HG02970 (cell line): ENCODE results near the gene OMA1.

Experiments used
- ATAC-seq: cut with Tn5 transposase; IDR thresholded peaks from one replicate; pipeline ENCODE4 v1.9.1; 2021; ENCODE audit warnings: mild to moderate bottlenecking, moderate library complexity, moderate number of reproducible peaks; ENCODE audit not compliant: unreplicated experiment, low FRiP score

Gene OMA1

DNA sequence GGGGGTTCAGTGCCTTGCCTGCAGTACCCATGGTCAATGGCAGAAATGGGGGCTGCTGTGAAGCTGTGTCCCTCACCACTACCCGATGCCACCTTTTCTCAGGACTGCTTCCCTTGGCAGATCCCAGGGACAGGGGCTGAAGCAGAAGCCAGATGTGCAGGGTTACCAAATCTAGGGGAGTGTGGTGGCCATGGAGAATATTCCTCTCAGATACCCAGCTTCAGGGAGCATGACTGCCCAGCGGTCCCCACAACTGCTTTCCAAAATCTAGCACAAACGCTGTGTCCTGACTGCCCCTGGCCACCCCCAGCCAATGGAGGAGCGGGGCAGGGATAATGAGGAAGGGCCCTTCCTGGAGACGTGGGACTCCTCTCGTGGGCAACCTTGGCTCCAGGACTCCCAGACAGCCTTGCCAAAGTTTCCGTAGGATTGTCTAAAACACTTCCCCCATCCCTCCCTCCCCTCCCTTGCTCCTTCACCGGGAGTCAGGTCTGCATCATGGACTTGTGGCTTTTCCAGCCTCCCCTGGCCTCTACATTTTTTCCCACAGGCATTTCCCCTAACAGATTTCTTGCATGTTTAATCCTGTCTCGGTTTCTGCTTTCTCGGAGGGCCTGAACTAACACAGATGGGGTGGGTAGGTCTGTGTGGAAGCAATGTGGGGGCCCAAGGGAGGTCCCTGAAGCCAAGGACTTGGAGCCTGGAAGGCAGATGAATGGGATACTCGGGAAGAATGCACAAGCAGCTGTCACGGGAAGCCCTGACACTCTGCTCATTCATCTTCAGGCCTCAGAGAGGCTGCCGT, 80.5 kb downstream of the OMA1 start:
- no peak for ATAC-seq

DNA sequence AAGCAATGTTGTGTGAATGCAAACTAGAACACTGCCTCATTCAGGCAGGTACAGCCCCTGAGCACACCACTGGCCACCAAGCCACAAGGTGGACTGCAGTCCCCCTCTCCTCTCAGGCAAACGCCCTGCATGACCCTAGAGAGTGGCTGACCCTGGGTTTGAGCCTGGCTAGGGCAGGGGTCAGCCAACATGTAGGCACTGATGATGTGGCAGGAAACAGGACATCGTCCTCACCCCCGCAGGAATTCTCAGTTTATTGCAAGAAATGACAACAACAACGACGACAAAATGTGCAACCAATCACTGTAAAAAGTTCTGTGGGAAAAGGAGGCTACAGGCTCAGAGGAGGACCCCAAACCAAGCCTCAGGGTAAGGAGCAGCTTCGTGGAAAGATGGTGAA, 81.3 kb downstream of the OMA1 start:
- ATAC-seq = no peak

DNA sequence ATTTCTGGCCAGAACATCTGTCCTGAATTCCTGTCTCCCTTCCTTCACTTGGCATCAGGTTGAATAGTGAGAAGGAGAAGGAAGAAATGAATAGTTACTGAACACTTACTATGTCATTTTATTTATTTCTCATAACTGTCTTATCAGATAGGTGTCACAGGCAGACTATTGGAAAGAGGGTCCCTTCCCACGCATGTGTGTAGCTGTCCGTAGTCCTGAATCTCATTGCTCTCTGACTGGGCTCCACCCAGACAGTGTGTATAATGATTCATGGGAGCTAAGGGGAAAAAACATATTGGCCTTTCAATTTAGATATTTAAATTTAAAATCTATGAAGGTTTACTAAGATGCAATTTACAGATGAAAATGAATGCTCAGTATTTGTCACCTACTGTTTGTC, 86.1 kb downstream of the OMA1 start:
- ATAC-seq = no peak

DNA sequence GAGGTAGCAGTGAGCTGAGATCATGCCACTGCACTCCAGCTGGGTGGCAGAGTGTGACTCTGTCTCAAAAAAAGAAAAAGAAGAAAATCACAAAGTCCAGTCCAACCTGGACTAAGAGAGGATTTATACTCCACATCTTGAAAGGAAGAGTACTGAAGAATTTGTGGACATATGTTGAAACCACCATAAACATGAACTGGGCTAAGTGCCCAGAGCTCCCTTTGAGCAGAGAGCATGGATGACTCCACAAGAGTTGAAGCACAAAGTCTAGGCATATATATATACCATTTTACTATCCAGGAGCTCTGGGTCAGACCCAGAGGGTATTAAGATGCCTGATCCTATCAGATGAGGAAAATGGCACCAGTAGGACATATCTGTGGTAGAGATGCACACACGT, 86.6 kb downstream of the OMA1 start:
- ATAC-seq = no peak

DNA sequence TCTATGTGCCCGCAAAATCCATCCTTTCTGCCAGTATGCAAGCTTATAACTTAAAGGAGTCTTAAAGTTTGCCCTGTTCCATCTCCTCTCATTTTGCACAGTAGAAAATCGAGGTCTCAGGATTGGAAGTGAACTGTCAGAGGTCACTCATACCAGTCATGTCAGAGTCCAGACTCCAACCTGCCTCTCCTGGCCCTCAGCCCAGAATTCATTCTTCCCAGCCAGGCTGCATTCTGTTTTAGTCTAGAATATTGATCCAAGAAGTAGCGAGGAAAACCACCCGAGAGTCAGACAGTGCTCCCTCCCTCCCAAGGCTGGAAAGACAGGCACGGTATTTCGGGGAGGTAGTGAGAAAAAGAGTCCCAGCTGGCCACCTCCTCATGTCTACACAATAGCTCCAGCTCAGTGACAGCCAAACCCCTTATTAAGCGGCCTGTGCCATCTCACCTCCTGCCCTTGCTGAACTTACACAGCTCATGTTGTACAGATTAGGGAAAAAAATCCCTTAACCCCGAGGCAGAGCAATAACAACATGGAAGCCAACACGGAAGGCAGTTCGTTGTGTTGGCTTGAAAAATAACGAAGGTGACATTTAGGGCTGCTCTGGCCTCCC, 89.4 kb downstream of the OMA1 start:
- ATAC-seq = no peak

DNA sequence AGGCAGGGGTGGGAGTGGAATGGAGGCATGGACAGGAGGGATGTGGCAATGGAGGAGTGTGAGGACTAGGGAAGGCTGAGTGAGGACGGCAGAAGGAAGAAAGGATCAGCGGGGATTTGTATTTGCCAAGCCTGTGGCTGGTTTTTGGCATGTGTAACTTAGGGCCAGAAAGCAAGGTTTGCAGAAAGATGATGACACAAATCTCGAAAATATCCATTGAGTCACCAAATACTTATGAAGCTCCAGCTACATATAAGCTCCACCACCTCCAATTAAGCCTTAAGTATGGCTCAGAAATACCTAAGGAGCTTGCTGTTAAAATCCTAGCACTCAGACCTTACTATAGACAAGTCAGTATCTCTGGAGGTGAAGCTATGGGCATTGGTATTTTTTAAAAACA, 90.1 kb downstream of the OMA1 start:
- ATAC-seq = no peak

DNA sequence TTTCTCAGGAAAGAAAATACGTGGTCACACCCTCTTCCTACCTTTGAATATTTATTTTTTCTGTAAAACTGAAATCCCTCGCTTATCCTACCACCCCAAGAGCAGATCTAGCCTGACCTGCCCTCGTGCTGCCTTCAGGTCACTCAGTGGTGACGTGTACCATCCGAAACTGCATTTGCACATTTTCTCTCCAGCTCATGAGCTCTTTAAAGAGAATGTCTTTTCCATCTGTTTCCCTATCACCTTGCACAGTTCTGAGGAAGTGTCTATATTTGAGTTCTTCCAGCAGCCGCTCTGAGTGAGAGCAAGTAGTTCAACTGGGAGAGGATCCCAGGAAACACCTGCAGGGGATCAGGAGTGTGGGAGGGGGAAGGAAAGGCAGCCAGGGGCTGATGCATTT, 91.7 kb downstream of the OMA1 start:
- ATAC-seq = no peak

DNA sequence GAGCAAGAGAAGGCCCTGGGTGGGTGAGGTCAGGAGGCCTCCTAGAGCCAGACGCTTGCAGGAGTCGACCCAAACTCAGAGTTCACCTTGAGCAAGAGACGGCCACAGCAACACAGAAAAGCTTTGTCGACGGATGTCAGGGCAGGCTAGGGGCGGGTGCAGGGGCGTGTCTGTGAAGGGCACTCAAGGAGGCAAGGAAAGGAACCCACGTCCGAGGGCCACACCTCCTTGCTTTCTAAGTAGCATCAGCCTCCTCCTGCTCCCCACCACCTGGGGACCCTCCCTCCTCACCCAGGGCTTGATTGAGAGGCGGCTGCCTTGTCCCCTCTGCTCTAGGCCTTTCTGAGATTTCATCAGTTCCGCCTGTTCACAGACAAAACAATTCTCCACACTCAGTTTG, 92.1 kb downstream of the OMA1 start:
- ATAC-seq = no peak

DNA sequence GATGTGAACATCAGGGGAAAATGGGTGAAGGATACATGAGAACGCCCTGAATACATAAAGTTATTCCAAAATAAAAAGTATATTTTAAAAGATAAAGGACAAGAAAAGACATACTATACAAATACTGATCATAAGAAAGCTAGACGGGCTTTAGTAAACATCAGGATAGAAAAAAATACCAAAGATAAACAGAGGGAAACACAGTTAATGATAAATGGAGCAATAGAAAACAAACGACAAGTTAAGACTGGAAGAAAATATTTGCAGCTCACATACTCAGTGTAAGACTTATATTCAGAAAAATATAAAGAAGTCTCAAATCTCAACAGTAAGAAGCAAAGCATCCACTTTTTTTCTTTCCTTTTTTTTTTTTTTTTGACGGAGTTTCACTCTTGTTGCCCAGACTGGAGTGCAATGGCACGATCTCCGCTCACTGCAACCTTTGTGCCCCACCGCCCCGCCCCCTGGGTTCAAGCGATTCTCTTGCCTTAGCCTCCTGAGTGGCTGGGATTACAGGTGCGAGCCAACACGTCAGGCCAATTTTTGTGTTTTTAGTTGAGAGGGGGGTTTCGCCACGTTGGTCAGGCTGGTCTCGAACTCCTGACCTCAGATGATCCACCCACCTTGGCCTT, 94.8 kb downstream of the OMA1 start:
- ATAC-seq = no peak

DNA sequence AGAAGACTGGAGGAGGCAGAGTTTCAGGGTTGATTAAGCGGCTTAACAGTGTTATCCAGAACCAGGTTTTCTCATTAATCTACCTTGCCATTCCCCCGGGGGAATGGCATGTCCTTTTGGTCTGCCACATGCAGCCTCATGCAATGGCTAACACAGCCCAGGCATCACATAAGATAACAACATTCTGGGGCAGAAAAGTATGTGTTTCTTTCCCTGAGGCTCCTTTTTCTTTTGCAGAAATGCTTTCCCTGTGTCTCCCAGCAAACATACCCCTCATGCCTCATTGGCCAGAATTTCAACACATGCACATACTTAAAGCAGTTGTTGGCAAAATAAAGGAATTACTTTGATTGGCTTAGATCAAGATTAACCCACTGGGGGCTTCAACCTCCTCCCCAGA, 98.6 kb downstream of the OMA1 start:
- no peak for ATAC-seq

DNA sequence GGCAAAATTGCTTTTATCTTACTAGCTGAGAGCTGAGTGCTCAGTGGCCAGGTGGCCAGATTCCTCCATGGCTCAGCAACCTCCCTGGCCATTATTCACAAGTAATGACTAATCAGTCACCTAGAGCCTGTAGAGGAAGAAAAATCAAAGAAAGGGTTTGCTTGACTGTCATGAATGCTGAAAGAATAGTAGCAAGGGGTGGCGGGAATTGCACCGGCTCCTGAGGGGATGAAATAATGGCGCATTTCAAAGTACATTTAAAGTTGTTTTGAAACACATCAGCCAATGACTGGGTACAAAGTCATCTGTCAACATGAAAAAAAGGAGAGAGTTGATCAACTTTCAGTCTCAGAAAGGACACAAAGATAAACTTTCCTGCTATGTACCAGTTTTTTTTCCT, 99.5 kb downstream of the OMA1 start:
- ATAC-seq = no peak

DNA sequence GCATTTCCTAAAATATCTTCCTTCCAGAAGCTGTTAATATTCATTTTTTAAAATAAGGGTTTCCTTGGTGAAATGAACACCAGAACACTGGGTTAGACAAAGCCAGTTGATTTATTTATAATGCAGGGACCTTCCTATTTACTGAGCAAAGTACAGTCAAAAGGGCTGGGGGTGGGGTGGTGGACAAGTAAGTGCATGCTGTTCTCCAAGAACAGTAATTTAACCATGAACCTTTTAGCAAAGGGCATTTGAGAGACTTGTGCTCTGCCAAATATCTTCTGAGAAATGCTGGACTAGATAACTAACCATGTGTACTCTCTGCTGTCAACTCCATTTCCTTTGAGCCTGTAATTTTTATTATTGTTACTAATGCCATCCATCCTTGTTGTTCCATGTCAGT, 100.2 kb downstream of the OMA1 start:
- no peak for ATAC-seq

DNA sequence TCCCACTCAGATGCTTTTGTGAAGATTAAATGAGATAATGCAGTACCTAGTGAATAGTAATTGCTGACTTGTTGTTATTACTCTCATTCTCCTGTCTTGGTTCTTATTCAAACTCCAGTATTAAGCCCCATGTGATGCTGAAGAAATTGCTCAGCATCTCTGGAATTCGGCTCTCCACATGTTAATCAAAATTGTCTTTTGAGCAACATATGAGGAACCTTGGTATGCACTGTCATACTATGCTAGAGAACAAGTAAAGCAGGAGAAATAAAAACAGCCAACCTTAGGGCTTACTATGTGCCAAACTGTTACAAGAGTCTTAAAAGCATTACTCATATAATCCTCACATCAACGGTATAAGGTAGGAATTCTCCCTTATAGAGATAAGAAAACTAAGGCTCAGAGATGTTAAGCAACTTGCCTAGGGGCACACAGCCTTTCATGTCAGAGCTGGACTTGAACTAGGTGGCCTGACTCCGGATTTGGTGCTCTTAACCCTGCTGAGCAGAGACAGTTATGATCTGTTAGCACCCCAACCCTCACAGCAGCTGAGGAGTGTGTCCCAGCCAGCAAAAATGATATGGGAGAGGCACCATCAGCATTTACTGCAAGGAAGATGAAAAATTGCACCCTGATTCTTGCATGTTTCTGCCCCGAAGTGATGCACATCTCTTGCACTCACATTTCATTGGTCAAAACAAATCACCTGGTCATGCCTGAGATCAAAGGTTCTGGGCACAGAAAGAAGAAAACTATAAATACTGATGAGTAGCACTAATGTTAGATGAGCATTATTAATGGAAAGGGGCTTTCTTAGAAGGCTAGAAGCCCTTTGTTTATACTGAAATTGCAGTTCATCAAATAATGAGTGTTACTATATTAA, 102.3 kb downstream of the OMA1 start:
- ATAC-seq = no peak

DNA sequence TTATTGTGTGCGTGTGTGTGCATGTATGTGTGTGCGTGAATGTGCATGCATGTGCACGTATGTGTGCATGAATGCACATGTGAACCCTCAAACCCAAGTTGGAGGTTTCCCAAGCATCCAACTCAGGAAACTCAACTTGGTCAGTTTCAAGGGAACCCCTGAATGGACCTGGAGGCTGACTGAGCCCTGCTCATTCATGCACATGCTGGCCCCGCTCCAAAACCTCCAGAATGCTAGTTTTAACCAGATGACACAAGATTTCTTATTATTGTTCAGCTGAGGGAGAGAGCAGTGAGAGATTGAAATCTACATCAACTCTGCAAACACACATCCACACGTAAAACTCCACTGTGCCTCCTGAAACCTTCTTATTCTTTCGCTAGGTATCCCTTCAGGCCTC, 104.4 kb downstream of the OMA1 start:
- no peak for ATAC-seq

DNA sequence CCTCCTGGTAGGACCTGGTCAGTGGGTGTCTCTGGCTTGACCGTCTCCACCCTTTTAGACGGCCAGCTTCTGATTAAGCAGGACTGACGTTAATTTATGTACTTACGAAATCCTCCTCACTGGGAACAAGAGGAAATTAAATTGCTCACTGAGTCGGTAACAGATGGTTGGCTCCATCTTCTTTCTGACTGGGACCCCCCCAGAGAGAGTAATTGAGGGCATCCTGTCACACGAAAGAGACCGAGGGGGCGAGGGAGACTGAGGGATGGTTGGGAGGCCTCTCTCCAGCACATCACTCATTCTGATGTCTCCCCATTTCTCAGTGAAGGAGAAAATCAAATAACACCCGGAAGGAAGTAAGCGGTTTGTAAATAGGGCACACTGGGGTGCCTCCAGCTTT, 104.8 kb downstream of the OMA1 start:
- no peak for ATAC-seq

DNA sequence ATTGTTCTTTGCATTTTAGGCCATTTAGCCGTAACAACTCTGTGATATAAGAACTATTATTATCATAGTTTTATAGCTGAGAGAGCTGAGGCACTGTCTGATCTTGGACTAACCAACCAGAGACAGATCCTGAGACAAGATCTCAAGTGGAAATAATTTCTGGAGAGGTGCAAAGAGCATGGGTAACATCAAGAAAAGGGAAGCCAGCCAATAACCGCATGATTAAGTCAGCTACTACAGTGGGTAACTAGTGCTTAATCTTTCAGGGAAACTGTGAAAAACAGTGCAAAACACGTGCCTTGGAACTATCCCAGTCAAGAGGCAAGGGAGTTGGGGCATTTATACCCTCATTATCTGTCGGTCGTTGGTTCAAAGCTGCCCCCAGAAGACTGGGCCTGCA, 105.8 kb downstream of the OMA1 start:
- ATAC-seq = no peak

DNA sequence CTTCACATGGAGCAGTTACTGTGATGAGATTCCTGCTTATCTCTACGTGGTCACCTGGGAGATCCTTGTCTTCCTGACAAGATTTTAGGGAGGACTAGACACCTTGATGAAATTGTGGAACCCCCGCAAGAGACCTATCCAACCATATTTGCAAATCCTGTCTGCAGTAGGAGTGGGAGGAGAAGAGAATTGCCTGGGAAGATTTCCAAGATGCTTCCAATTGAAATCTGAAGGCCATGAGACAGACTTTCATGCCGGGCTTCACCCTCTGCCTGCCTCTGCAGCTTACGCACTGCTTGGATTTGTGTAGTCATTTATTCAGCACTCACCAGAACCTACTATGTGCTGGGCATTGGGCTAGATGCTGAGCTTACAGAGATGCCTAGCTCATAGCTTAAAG, 106.6 kb downstream of the OMA1 start:
- no peak for ATAC-seq

DNA sequence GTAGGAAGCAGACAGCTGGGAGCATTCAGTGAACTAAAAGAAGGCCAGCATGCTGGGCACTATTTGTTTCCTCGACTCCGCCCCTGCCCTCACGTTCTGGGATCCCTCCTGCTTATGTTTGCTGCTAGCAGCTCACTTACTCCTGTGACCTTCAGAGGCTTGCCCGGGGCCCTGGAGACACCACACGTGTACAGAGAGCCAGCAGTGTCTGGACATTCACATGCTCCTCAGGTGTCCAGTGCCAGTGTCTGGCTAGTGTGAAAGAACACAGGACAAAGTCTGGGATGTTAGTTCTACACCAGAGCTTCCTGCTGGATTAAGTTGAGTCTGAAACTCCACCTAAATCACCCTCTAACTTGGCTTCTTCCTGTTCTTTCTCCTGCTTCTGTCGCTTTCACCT, 108.1 kb downstream of the OMA1 start:
- ATAC-seq = no peak

DNA sequence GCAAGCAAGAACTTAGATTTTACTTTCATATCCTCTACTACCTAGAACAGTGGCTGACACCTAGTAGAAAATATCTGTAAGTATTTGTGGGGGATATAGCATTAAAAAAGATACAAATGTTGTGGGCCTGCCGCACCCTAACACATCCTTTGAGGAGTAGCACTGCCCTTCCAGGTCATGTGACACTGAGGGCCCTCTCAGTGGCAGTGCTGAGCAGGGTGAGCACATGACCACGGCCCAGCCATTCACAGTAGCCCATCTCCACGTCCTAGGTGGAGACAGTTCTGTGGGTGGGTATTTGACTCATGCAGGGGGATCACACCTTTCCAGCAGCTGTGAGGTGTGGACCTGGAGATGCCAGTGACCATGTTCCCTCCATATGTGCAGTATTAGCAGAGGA, 108.9 kb downstream of the OMA1 start:
- no peak for ATAC-seq

DNA sequence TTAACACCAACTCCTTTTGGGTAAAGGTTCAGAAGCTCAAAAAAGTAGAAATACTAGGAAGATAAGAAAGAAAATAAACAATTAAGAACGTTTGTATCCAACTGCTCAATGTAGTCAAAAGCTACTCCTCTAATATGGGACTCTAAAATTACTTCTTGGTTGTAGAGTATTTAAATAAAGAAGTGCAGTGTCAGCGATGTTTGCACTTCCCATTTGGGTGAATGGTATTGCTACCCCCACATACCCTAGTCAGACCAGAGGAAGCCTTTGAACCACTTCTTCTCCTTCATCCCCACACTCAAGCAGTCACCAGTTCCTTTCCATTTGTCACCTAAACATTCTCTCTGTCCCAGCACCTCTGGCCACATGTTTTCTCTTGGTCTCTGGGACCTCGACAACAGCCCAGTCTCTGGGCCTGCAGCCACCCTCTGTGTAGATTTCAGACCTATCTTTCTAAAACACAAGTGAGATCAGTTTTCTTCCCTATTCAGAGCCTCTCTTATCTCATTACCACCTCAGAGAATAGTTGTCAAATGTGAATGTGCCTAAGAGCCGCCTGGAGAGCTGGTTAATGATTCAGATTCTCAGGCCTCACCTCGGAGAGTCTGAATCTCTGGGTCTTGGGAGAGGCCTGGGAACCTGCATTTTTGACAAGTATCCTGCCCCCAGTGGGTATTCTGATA, 109.8 kb downstream of the OMA1 start:
- ATAC-seq = no peak
